ENCODE results near the gene EHHADH. TPM values are rescaled to one million over a fixed set of nuclear protein-coding genes. Genes with fewer than 3 reads are reported as not detected.

The EHHADH gene
- total and polyA plus RNA-seq, 2 donors (not counting 3 experiments of a cell fraction or from before 2014, with no cell fraction given): 1.3 to 5.8 TPM

DNA sequence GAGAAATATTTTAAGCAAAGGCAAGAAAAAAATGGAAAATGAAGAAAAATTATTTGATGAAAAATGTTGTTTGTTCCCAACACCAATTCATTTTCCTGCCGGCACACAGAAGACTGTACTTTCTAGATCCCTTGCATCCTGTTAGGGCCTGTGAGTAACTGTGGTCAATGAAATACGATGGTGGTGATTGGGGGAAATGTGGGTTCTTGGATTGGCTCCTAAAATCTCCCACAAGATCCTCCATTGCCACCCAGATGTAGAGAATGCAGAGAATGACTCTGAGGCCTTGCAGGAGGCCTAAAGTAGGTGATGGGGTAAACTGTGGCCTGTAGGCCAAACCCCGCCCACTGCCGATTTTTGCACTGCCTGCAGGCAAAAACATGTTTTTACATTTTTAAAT, 54.6 kb downstream of the EHHADH start:
- Histone ChIP-seq H3K79me2 (ENCODE audit: control insufficient read depth, insufficient read depth, low read length) (no peaks in the 10 kb centered on the region), H3K36me3 (ENCODE audit: control insufficient read depth in 2 of 2, extremely low read depth in 1 of 2, insufficient read depth in 2 of 2, low read length in 2 of 2) (no peaks in the 10 kb centered on the region), H3K9ac (replicated peaks; ENCODE audit: extremely low read depth, insufficient read depth, low read length) (no peak overlapping the region), H3K4me2 (ENCODE audit: insufficient read depth, low read length) (no peak overlapping the region), H3K27ac (ENCODE audit: insufficient read depth, low read depth, low read length) (no peak overlapping the region), H3K9me1 (replicated peaks; ENCODE audit: control insufficient read depth, extremely low read depth, insufficient read depth, low read length) (no peaks in the 10 kb centered on the region), H3K4me1 (ENCODE audit: control insufficient read depth, extremely low read depth, insufficient read depth, low read length) (no peaks in the 10 kb centered on the region), H3K4me3 (replicated peaks in 1 of 3; ENCODE audit: insufficient read depth in 1 of 3, low read depth in 1 of 3, low read length in 3 of 3) (no peak overlapping the region), H2AFZ (ENCODE audit: low read depth, low read length) (no peak overlapping the region), H3K27me3 (ENCODE audit: control insufficient read depth in 2 of 2, insufficient read depth in 2 of 2, low read length in 2 of 2) (no peaks in the 10 kb centered on the region), H4K20me1 (replicated peaks; ENCODE audit: control insufficient read depth, extremely low read depth, insufficient read depth, low read length) (no peaks in the 10 kb centered on the region), H3K9me3 (replicated peaks; ENCODE audit: control insufficient read depth, insufficient read depth, low read length) (no peaks in the 10 kb centered on the region)
- no TSS peak for BruUV-seq (replicated peaks)
- DNase-seq (ENCODE audit: low read depth, low spot score): no peak
- no peak for TF ChIP-seq EZH2 (IDR thresholded peaks at IDR 0.05; ENCODE audit: borderline replicate concordance, low read depth, low read length, severe bottlenecking)
- TF ChIP-seq FOS (IDR thresholded peaks at IDR 0.05; ENCODE audit: borderline replicate concordance, insufficient read depth, low read length): no peak
- TF ChIP-seq JUN (IDR thresholded peaks at IDR 0.05; ENCODE audit: borderline replicate concordance, insufficient read depth, insufficient read length, low read depth): no peak
- no peak for TF ChIP-seq MYC (IDR thresholded peaks at IDR 0.05; ENCODE audit: low read depth, low read length)
- no peak for TF ChIP-seq POLR2AphosphoS5 (IDR thresholded peaks at IDR 0.05; ENCODE audit: insufficient read depth, low read depth, low read length)
- ChIA-PET CTCF (no interaction called here), POLR2A (no interaction called here)
- dilution Hi-C loops (cut with MboI; ENCODE audit: extremely low pct_ligation_motif_present, low sequenced_read_pairs) (loop anchor here (25.0 kb wide), 1 partner anchor 337 kb away; no protein-coding TSS in a partner anchor), intact Hi-C loops (cut with micrococcal nuclease) (no loop called here)
- no peak for FAIRE-seq

GRCh38 chr3:185197068-185197467, 56.8 kb downstream of the EHHADH start:
- no TSS peak for BruUV-seq (replicated peaks)
- Histone ChIP-seq H3K27me3 (ENCODE audit: control insufficient read depth in 2 of 2, insufficient read depth in 2 of 2, low read length in 2 of 2) (no peaks in the 10 kb centered on the region), H3K27ac (ENCODE audit: insufficient read depth, low read depth, low read length) (no peak overlapping the region), H3K9me1 (replicated peaks; ENCODE audit: control insufficient read depth, extremely low read depth, insufficient read depth, low read length) (no peaks in the 10 kb centered on the region), H2AFZ (ENCODE audit: low read depth, low read length) (no peak overlapping the region), H3K4me3 (replicated peaks in 1 of 3; ENCODE audit: insufficient read depth in 1 of 3, low read depth in 1 of 3, low read length in 3 of 3) (no peak overlapping the region), H3K4me1 (ENCODE audit: control insufficient read depth, extremely low read depth, insufficient read depth, low read length) (no peaks in the 10 kb centered on the region), H3K9ac (replicated peaks; ENCODE audit: extremely low read depth, insufficient read depth, low read length) (no peak overlapping the region), H3K4me2 (ENCODE audit: insufficient read depth, low read length) (no peak overlapping the region), H4K20me1 (replicated peaks; ENCODE audit: control insufficient read depth, extremely low read depth, insufficient read depth, low read length) (no peaks in the 10 kb centered on the region), H3K9me3 (replicated peaks; ENCODE audit: control insufficient read depth, insufficient read depth, low read length) (no peaks in the 10 kb centered on the region), H3K79me2 (ENCODE audit: control insufficient read depth, insufficient read depth, low read length) (no peaks in the 10 kb centered on the region), H3K36me3 (ENCODE audit: control insufficient read depth in 2 of 2, extremely low read depth in 1 of 2, insufficient read depth in 2 of 2, low read length in 2 of 2) (no peaks in the 10 kb centered on the region)
- CTCF ChIA-PET: no interaction called here
- FAIRE-seq: no peak
- dilution Hi-C loops (cut with MboI; ENCODE audit: extremely low pct_ligation_motif_present, low sequenced_read_pairs) (loop anchor here (25.0 kb wide), 1 partner anchor 335 kb away; no protein-coding TSS in a partner anchor), intact Hi-C loops (cut with micrococcal nuclease) (no loop called here)
- TF ChIP-seq FOS (IDR thresholded peaks at IDR 0.05; ENCODE audit: borderline replicate concordance, insufficient read depth, low read length): no peak
- no peak for DNase-seq (ENCODE audit: low read depth, low spot score)
- POLR2A ChIA-PET: no interaction called here

All from endothelial cell of umbilical vein (primary cell).